Immature natural killer cell (primary cell): ENCODE measurements around the gene NYAP2. TPM values are rescaled to one million over a fixed set of nuclear protein-coding genes. Genes with fewer than 3 reads are reported as not detected.
A peak's percentile ranks its signal among the peaks of the same experiment; 100 is the strongest.

Source experiments
- DNase-seq, 3 donors: peaks; one replicate each; pipeline ENCODE4 v3.0.0; 2022; ENCODE audit warnings: mixed read lengths in 1 of 3
- H3K27ac Mint-ChIP-seq, 6 donors: one replicate each; pipeline ENCODE4 v1.8.0; 2020; ENCODE audit warnings: mixed read lengths in 6 of 6, mild to moderate bottlenecking in 5 of 6, inconsistent platforms in 4 of 6, moderate library complexity in 3 of 6
- H3K27me3 Mint-ChIP-seq, 3 donors: one replicate each; pipeline ENCODE4 v1.8.0; 2020 to 2021; ENCODE audit warnings: low read depth in 3 of 3, mild to moderate bottlenecking in 3 of 3, mixed read lengths in 3 of 3, moderate library complexity in 3 of 3, inconsistent platforms in 1 of 3
- H3K36me3 Mint-ChIP-seq, 3 donors: one replicate each; pipeline ENCODE4 v1.8.0; 2020; ENCODE audit warnings: mixed read lengths in 3 of 3, inconsistent platforms in 2 of 3, mild to moderate bottlenecking in 2 of 3
- H3K4me1 Mint-ChIP-seq, 2 donors: one replicate each; pipeline ENCODE4 v1.8.0; 2020; ENCODE audit warnings: inconsistent platforms in 2 of 2, mild to moderate bottlenecking in 2 of 2, mixed read lengths in 2 of 2, moderate library complexity in 1 of 2
- H3K4me3 Mint-ChIP-seq, 5 donors: one replicate each; pipeline ENCODE4 v1.8.0; 2020; ENCODE audit warnings: mild to moderate bottlenecking in 5 of 5, mixed read lengths in 5 of 5, inconsistent platforms in 3 of 5, moderate library complexity in 3 of 5
- H3K9me3 Mint-ChIP-seq, 6 donors: one replicate each; pipeline ENCODE4 v1.8.0; 2020; ENCODE audit warnings: mild to moderate bottlenecking in 6 of 6, mixed read lengths in 6 of 6, inconsistent platforms in 4 of 6, moderate library complexity in 3 of 6
- polyA plus RNA-seq, 3 donors: library from polyadenylated mRNA; unstranded; fragments of 300-500 nt; fragmentation: Illumina TruSeq; gene quantifications; one replicate each; pipeline ENCODE4 v1.2.3, GENCODE V29; 2021

Gene NYAP2
- polyA plus RNA-seq, 3 donors from 2014 or later = not detected

DNA sequence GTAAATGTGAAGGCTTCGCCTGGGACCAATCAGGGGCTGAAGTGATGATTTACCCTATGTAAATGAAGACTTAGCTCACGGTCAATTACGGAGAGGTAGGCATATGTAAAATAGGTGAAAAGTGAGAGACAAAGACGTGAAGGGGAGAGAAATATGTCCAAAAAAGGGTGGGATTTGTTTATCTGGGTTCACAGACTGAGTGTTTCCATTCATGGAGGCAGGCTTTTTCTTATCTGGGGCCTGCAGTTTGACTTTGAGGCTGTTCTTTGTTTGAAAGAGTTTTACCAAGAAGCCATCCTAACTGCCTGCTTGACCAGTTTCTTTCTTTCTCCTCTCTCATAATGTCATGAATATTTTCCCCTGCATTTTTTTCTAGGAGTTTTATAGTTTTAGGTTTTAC lies 202.7 kb downstream of the NYAP2 start:
- DNase-seq = no peak
- Mint-ChIP-seq H3K27ac (no peak overlapping the region), H3K9me3 (peaks cover 0 to 3% (median 0%) of the 10 kb centered on the region in 6 donors), H3K36me3 (no peaks in the 10 kb centered on the region), H3K4me1 (no peaks in the 10 kb centered on the region), H3K27me3 (peaks cover 0 to 5% (median 0%) of the 10 kb centered on the region in 3 donors), H3K4me3 (no peak overlapping the region)

DNA sequence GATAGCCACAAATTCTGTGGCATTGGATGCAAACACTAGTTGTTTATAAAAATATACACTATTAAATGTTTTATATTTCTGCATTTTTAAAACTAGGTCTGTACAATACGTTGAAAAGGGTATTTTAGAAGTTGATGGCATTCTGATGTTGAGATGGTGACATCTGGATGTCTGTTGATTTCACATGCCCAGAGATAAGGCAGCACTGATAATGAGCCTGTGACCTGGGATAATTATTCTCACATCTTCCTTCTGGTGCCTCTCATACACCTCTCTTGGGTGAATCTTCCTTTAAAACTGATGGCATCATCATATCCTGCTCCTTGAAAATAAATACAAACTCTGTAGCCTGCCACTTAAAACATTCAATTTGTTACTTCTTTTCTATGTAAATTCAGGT lies 208.6 kb downstream of the NYAP2 start:
- Mint-ChIP-seq H3K9me3 (peaks cover 0 to 1% (median 0%) of the 10 kb centered on the region in 6 donors), H3K27ac (no peak overlapping the region), H3K4me1 (no peaks in the 10 kb centered on the region), H3K27me3 (peaks cover 0 to 6% (median 0%) of the 10 kb centered on the region in 3 donors), H3K4me3 (no peak overlapping the region), H3K36me3 (no peaks in the 10 kb centered on the region)
- DNase-seq = no peak

DNA sequence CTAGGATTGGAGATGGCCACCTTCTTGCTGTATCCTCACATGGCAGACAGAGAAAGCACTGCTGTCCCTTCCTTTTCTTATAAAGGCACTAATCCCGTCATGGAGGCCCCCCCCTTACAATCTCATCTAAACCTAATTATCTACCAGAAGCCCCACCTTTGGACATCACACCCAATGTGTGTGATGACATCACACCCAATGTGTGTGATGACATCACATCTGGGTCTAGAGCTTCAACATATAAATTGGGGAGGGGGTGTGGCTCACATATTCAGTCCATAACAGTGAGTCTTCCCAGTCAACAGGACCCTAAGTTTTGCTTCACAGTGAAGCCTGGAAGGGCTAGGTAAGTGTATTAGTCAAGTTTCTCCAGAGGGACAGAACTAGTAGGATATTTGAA lies 213.1 kb downstream of the NYAP2 start:
- peaks cover 0 to 4% (median 0%) of the 10 kb centered on the region in 6 donors for H3K9me3 Mint-ChIP-seq
- H3K36me3 Mint-ChIP-seq = no peaks in the 10 kb centered on the region
- no peak overlapping the region for H3K4me3 Mint-ChIP-seq
- H3K27me3 Mint-ChIP-seq = peaks cover 0 to 4% (median 0%) of the 10 kb centered on the region in 3 donors
- DNase-seq = no peak
- no peak overlapping the region for H3K27ac Mint-ChIP-seq
- no peaks in the 10 kb centered on the region for H3K4me1 Mint-ChIP-seq

DNA sequence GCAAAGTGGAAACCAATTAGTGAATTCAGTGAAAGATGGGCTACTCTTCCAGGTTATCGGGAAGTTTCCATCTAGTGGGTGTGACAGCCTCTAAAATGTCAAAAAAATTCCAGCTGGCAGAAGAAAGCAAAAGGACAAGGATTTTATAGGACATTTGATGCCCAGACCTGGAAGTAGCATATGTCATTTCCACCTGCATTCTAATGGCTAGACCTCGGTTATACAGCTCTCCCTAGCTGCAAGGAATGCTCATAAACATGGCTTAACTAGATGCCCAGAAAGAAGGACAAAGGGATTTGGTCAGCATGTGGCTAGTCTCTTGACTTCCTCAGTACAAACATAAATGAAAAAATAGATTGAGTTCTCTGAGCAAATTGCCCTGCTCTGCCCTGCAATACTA lies 215.4 kb downstream of the NYAP2 start:
- Mint-ChIP-seq H3K27me3 (peaks cover 0 to 6% (median 0%) of the 10 kb centered on the region in 3 donors), H3K4me3 (no peak overlapping the region), H3K36me3 (no peaks in the 10 kb centered on the region), H3K4me1 (no peaks in the 10 kb centered on the region), H3K27ac (no peak overlapping the region), H3K9me3 (peaks cover 0 to 4% (median 0%) of the 10 kb centered on the region in 6 donors)
- no peak for DNase-seq

DNA sequence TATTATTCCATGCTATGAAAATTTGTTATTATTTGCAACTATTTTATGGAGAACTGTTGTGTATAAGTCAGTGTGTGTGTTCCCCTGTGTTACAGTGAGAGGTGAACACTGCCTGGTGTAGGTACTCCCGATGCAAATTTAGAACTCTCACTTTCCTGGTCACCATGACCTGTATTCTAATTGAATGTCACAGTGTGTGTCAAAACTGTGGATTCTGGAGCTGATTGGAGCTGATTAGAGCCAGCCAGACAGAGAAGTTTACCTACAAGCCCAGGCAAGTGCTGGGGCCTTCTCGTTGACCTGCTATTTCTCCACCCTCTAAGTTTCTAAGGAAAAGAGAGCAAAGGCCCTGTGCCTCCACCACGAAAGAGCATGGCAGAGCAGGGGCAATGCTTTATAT lies 216.0 kb downstream of the NYAP2 start:
- no peak overlapping the region for H3K27ac Mint-ChIP-seq
- H3K36me3 Mint-ChIP-seq = no peaks in the 10 kb centered on the region
- DNase-seq = no peak
- peaks cover 0 to 4% (median 0%) of the 10 kb centered on the region in 6 donors for H3K9me3 Mint-ChIP-seq
- peaks cover 0 to 5% (median 0%) of the 10 kb centered on the region in 3 donors for H3K27me3 Mint-ChIP-seq
- no peaks in the 10 kb centered on the region for H3K4me1 Mint-ChIP-seq
- H3K4me3 Mint-ChIP-seq = no peak overlapping the region

DNA sequence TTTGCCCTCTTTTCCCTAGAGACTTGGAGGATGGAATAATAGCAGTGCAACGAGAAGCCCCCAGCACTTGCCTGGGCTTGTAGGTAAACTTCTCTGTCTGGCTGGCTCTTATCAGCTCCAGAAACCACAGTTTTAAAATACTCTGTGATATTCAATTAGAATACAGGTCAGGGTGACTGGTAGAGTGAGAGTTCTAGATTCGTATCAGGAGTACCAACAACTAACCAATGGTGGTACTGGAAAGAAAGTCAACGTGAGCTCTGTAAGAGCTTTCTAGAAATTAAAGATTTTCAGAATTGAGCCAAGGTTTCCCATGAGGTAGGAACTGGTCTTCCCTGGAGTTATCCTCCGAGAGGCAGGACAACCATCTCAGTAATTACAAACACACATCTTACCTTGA lies 216.9 kb downstream of the NYAP2 start:
- Mint-ChIP-seq H3K4me1 (no peaks in the 10 kb centered on the region), H3K9me3 (peaks cover 0 to 4% (median 0%) of the 10 kb centered on the region in 6 donors), H3K27ac (no peak overlapping the region), H3K4me3 (no peak overlapping the region), H3K27me3 (peaks cover 0 to 5% (median 0%) of the 10 kb centered on the region in 3 donors), H3K36me3 (no peaks in the 10 kb centered on the region)
- DNase-seq = no peak

GRCh38 chr2:225616848-225617247 lies 217.3 kb downstream of the NYAP2 start:
- H3K27me3 Mint-ChIP-seq = peaks cover 0 to 5% (median 0%) of the 10 kb centered on the region in 3 donors
- H3K36me3 Mint-ChIP-seq = no peaks in the 10 kb centered on the region
- no peak overlapping the region for H3K4me3 Mint-ChIP-seq
- H3K27ac Mint-ChIP-seq = no peak overlapping the region
- peaks cover 0 to 4% (median 0%) of the 10 kb centered on the region in 6 donors for H3K9me3 Mint-ChIP-seq
- H3K4me1 Mint-ChIP-seq = no peaks in the 10 kb centered on the region
- DNase-seq = no peak

GRCh38 chr2:225620227-225620626 lies 220.7 kb downstream of the NYAP2 start:
- no peak overlapping the region for H3K4me3 Mint-ChIP-seq
- no peak for DNase-seq
- no peaks in the 10 kb centered on the region for H3K9me3 Mint-ChIP-seq
- no peaks in the 10 kb centered on the region for H3K36me3 Mint-ChIP-seq
- H3K27me3 Mint-ChIP-seq = peaks cover 0 to 2% (median 0%) of the 10 kb centered on the region in 3 donors
- no peaks in the 10 kb centered on the region for H3K4me1 Mint-ChIP-seq
- H3K27ac Mint-ChIP-seq = no peak overlapping the region

DNA sequence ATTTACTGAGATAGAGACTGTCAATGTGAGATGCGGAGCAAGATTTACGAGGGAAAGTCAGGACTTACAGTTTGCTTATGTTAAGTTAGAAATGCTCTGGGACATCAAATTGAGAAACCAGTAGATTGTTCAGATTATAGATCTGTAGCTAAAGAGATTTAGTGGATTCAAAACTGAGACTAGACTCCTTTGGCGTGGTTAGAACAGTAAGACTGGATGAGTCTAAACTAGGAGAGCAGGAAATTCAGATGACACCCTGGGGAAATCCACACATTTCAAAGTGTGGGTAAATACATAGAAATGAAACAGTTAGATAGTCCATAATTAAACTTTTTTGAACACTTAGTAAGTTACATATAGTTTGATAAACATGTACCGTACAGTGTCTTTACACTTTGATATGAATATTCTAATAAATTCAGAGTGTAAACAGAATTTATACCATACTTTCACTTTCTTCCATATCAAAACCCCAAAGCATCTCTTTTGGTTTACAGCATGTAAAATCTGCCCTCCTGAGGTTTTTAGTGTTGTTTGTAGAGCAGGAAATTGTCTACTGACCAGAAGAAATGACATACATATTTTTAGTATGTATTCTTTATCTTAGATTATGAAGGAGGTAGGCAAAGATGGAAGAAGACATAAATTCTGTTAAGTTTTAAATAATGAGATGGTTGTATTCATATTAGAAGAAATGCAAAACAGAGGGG lies 231.5 kb downstream of the NYAP2 start:
- H3K36me3 Mint-ChIP-seq = no peaks in the 10 kb centered on the region
- peaks cover 12 to 19% of the 10 kb centered on the region in 2 donors for H3K4me1 Mint-ChIP-seq
- peak overlapping the region in 2 of 6 donors; percentile 43 to 50 for H3K27ac Mint-ChIP-seq
- peak overlapping the region in 3 of 5 donors; percentile 10 to 59 (median 37) for H3K4me3 Mint-ChIP-seq
- DNase-seq = peak in 2 of 3 donors; percentile 0 to 10
- H3K27me3 Mint-ChIP-seq = peaks cover 0 to 5% (median 4%) of the 10 kb centered on the region in 3 donors
- H3K9me3 Mint-ChIP-seq = no peaks in the 10 kb centered on the region

DNA sequence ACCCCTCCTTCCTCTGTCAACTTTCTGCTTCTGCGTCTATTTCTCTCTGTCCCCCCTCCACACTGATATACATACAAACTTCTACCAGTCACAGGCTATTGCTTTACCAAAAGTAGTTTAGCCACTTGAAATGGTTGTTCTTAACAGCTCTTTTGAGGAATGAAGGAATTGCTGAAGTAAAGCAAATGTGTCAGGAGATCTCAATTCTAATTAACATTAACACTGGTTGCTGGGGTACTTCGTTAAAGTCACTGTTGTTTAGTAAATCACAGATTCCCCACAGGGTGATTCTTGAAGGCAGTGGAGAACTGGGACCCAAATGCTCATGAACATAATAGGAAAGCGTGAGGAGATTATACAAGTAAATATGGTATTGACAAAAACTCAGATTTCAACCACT lies 232.8 kb downstream of the NYAP2 start:
- Mint-ChIP-seq H3K27me3 (peaks cover 4 to 5% (median 5%) of the 10 kb centered on the region in 3 donors), H3K4me1 (peaks cover 12 to 19% of the 10 kb centered on the region in 2 donors), H3K27ac (no peak overlapping the region), H3K4me3 (peak overlapping the region in 1 of 5 donors; percentile 11), H3K36me3 (no peaks in the 10 kb centered on the region), H3K9me3 (no peaks in the 10 kb centered on the region)
- no peak for DNase-seq

GRCh38 chr2:225636558-225636957 lies 237.0 kb downstream of the NYAP2 start:
- Mint-ChIP-seq H3K36me3 (no peaks in the 10 kb centered on the region), H3K4me3 (no peak overlapping the region), H3K27ac (no peak overlapping the region), H3K4me1 (peaks cover 2 to 6% of the 10 kb centered on the region in 2 donors), H3K9me3 (no peaks in the 10 kb centered on the region), H3K27me3 (peaks cover 4 to 11% (median 5%) of the 10 kb centered on the region in 3 donors)
- DNase-seq = no peak

DNA sequence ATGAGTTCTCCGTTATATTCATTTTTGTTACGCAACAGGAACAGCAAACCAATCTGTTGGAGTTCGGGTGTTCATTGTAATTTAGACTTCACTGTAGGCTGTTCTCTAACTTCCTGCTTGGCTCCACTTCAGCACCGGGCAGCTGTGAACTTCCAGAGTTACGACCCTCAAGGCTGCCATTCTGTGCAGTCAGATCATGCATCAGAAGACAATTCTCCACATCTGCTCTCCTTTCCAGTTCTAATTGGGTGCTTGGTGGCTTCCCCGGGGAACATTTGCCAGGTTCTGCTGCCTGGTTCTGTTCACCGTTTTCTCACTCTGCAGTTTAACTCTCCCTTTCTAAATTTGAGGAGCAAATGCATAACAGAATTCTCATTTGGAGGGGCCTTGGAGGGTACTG lies 237.7 kb downstream of the NYAP2 start:
- Mint-ChIP-seq H3K27ac (no peak overlapping the region), H3K36me3 (no peaks in the 10 kb centered on the region)

GRCh38 chr2:225640550-225640949 lies 241.0 kb downstream of the NYAP2 start:
- no peak for DNase-seq
- Mint-ChIP-seq H3K4me1 (no peaks in the 10 kb centered on the region), H3K9me3 (peaks cover 0 to 5% (median 1%) of the 10 kb centered on the region in 6 donors)

More for the DNA sequence above, 237.7 kb downstream of the NYAP2 start:
- peaks cover 4 to 9% (median 5%) of the 10 kb centered on the region in 3 donors for H3K27me3 Mint-ChIP-seq
- H3K4me1 Mint-ChIP-seq = peaks cover under 1 to 3% of the 10 kb centered on the region in 2 donors
- H3K4me3 Mint-ChIP-seq = no peak overlapping the region
- no peak for DNase-seq
- H3K9me3 Mint-ChIP-seq = no peaks in the 10 kb centered on the region

GRCh38 chr2:225649274-225649673 lies 249.8 kb downstream of the NYAP2 start:
- Mint-ChIP-seq H3K27ac (no peak overlapping the region), H3K4me1 (no peaks in the 10 kb centered on the region), H3K36me3 (no peaks in the 10 kb centered on the region), H3K4me3 (no peak overlapping the region), H3K9me3 (peaks cover 0 to 5% (median 1%) of the 10 kb centered on the region in 6 donors), H3K27me3 (peaks cover 0 to 5% (median 4%) of the 10 kb centered on the region in 3 donors)
- no peak for DNase-seq

More at GRCh38 chr2:225640550-225640949, 241.0 kb downstream of the NYAP2 start:
- peaks cover 1 to 9% (median 7%) of the 10 kb centered on the region in 3 donors for H3K27me3 Mint-ChIP-seq
- no peak overlapping the region for H3K27ac Mint-ChIP-seq
- no peak overlapping the region for H3K4me3 Mint-ChIP-seq
- H3K36me3 Mint-ChIP-seq = no peaks in the 10 kb centered on the region
